ENCODE measurements around the gene PDCD6IP.
"Not testable (repeated sequence)": the region's sequence is repeated elsewhere in the genome, so short reads cannot be mapped to it uniquely, and the experiment has no call there.

PDCD6IP gene

DNA sequence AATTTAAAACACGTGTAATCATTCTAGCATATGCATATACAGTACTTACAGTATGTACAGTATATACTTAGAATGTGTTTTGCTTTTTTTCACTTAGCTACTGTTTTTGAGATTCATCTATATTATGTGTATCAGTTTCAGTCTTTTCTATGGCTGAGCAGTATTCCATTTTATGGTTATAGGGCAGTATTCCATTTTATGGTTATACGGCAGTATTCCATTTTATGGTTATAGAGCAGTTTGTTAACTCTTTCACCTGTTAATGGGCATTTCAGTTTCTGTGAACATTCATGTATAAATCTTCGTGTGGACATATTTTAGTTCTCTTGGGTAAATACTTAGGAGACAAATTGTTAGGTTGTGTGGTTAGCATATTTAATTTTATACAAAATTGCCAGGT, 40.9 kb downstream of the PDCD6IP start:
- no peak for DNase-seq (ENCODE audit: insufficient read length, low spot score)
- FAIRE-seq = no peak
- TF ChIP-seq POU2F2 (IDR thresholded peaks at IDR 0.05; ENCODE audit: low read depth, low read length) = no peak
- TF ChIP-seq TAF1 (IDR thresholded peaks at IDR 0.05; ENCODE audit: low read depth, low read length) = no peak
- TF ChIP-seq SPI1 (IDR thresholded peaks at IDR 0.05; ENCODE audit: low read depth, low read length) = no peak
- no peak for TF ChIP-seq POLR2AphosphoS5 (IDR thresholded peaks at IDR 0.05; ENCODE audit: low read depth, low read length)
- no peak for TF ChIP-seq POLR2A (IDR thresholded peaks at IDR 0.05; ENCODE audit: low read depth, low read length)
- no peak for TF ChIP-seq PAX5 (IDR thresholded peaks at IDR 0.05; ENCODE audit: insufficient read depth, low read length, severe bottlenecking)

DNA sequence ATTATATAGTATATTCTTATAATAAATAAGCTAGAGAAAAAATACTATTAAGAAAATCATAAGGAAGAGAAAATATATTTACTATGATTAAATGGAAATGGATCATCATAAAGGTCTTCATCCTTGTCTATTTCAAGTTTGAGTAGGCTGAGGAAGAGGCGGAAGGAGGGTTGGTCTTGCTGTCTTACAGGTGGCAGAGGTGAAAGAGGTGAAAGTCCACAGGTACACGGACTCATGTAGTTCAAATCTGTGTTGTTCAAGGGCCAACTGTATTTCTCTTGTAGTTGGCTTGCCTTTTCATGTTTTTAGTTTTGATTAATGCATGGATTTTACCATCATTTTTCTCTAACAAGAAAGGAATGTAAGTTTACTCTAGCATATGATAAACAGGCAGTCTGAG, 41.7 kb downstream of the PDCD6IP start:
- no peak for FAIRE-seq
- no peak for DNase-seq (ENCODE audit: insufficient read length, low spot score)
- TF ChIP-seq SPI1 (IDR thresholded peaks at IDR 0.05; ENCODE audit: low read depth, low read length) (no peak), PAX5 (IDR thresholded peaks at IDR 0.05; ENCODE audit: insufficient read depth, low read length, severe bottlenecking) (no peak), POLR2A (IDR thresholded peaks at IDR 0.05; ENCODE audit: low read depth, low read length) (no peak), TAF1 (IDR thresholded peaks at IDR 0.05; ENCODE audit: low read depth, low read length) (no peak), POU2F2 (IDR thresholded peaks at IDR 0.05; ENCODE audit: low read depth, low read length) (no peak), POLR2AphosphoS5 (IDR thresholded peaks at IDR 0.05; ENCODE audit: low read depth, low read length) (no peak)

DNA sequence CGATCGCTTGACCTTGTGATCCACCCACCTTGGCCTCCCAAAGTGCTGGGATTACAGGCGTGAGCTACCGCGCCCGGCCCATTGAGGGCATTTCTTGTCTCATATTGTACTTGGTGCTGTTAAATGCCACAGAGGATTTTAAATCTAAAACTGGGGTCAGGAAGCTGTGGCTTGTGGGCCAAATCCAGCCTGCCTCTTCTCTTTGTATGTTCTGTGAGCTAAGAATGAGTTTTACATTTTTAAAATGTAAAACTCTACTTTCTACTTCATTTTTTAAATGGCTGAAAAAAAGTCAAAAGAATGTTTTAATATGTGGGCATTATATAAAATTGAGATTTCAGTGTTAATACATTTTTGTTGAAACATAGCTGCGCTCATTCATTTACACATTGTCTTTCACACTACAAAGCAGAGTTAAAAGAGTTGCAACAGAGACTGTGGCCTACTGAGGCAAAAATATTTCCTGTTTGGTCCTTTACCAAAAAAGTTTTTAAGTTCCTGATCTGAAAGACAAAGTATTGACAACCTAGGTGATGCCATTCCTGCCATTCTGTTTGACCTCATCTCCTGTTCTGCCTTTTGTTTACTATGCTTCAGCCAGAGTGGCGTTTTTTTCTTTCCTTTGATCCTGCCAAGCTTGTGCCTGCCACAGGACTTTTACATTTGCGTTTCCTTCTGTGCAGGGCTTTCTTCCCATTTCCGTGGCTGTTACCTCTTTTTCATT, 50.4 kb downstream of the PDCD6IP start:
- FAIRE-seq (no peak), DNase-seq (ENCODE audit: insufficient read length, low spot score) (no peak)
- TF ChIP-seq PAX5 (IDR thresholded peaks at IDR 0.05; ENCODE audit: insufficient read depth, low read length, severe bottlenecking) = no peak
- no peak for TF ChIP-seq POLR2A (IDR thresholded peaks at IDR 0.05; ENCODE audit: low read depth, low read length)
- TF ChIP-seq POLR2AphosphoS5 (IDR thresholded peaks at IDR 0.05; ENCODE audit: low read depth, low read length) = no peak
- TF ChIP-seq SPI1 (IDR thresholded peaks at IDR 0.05; ENCODE audit: low read depth, low read length) = no peak
- TF ChIP-seq TAF1 (IDR thresholded peaks at IDR 0.05; ENCODE audit: low read depth, low read length) = no peak
- no peak for TF ChIP-seq POU2F2 (IDR thresholded peaks at IDR 0.05; ENCODE audit: low read depth, low read length)

DNA sequence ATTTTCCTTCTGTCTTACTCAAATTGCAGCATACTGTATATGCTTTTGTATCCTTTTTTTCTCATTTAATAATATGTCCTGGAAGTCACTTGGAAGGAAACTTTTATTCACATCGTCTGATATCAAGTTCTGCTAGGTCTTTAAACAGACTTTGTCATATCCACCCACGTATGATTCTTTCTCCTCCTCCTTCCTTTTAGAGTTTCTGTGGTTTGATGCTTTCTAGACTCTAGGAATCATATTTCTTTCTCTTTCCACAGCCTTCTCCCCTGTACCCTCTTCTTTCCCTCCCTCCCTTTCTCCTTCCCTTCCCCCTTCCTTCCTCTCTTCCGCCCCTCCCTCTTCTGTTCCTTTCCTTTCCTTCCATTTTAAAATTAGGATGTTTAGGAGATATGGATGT, 52.2 kb downstream of the PDCD6IP start:
- not testable (repeated sequence) for FAIRE-seq; DNase-seq (ENCODE audit: insufficient read length, low spot score)

DNA sequence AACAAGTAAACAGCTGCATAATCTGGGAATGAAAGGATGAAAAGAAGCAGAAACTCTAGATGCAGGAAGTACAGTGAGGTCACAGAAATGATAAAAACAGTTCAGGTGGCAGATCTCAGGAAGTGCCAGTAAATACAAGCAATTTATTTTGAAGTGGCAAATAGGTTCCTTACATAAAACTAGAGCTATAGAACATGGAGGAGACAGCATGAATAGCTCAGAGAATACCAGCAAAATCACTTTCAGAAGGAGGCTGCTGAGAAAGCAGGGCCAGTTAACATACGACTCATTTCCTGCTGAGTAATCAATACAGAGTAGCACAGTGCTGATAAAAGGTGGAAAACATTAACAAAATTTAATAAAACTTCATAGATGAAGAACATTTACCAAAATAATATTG, 57.0 kb downstream of the PDCD6IP start:
- FAIRE-seq; DNase-seq (ENCODE audit: insufficient read length, low spot score): not testable (repeated sequence)

DNA sequence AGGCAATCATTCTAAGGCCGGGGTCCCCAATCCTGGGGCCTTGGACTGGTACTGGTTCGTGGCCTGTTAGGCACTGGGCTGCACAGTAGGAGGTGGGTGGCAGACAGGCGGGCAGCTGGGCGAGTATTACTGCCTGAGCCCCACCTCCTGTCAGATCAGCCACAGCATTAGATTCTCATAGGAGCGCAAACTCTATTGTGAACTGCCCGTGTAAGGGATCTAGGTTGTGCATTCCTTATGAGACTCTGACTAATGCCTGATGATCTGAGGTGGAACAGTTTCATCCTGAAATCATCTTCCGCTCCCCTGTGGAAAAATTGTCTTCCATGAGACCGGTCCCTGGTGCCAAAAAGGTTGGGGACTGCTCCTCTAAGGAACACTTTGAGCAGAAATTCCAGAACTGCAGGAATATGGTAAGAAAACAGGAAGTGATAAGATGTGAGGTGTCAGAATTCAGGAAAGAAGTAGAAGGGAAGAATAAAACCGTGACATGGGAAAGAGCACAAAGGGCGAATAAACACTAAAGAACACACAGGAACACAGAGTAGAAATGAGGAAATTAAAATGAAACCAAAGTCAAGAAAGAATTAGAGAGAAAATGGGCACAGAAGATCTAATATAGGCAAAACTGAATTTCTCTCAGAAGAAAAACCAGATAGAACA, 57.6 kb downstream of the PDCD6IP start:
- TF ChIP-seq POLR2A (IDR thresholded peaks at IDR 0.05; ENCODE audit: low read depth, low read length) (no peak), PAX5 (IDR thresholded peaks at IDR 0.05; ENCODE audit: insufficient read depth, low read length, severe bottlenecking) (no peak), POU2F2 (IDR thresholded peaks at IDR 0.05; ENCODE audit: low read depth, low read length) (no peak), POLR2AphosphoS5 (IDR thresholded peaks at IDR 0.05; ENCODE audit: low read depth, low read length) (no peak), TAF1 (IDR thresholded peaks at IDR 0.05; ENCODE audit: low read depth, low read length) (no peak), SPI1 (IDR thresholded peaks at IDR 0.05; ENCODE audit: low read depth, low read length) (no peak)
- FAIRE-seq = no peak
- DNase-seq (ENCODE audit: insufficient read length, low spot score) = no peak

DNA sequence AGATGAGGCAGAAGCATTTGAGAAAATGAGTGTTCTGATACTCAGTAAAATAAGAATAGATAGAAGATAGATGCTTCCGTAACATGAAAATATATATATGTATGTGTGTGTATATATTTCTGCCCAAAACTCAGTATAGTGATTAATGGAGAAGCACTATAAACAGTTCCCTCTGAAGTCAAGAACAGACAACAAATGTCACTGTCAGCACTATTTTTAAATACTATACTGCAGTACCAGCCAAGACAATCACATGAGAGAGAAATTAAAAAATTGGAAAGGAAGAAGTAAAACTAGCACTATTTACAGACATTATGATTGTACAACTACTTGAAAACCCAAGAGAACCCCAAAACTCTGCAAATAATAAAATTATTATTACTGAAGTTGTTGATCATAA, 59.3 kb downstream of the PDCD6IP start:
- FAIRE-seq; DNase-seq (ENCODE audit: insufficient read length, low spot score): not testable (repeated sequence)

DNA sequence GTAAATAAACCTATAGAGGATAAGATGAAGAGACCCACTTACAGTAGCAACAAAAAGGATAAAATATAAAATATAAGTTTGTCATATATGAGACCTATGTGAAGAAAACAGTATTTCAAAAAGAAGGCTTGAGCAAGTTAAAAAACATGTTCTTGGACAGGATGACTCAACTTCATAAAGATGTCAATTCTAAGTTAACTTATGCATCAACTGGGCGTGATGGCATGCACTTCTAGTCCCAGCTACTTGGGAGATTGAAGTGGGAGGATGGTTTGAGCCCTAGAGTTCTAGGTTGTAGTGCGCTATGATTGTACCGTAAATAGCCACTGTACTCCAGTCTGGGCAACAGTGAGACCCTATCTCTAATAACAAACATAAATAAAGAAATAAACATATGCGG, 59.7 kb downstream of the PDCD6IP start:
- DNase-seq (ENCODE audit: insufficient read length, low spot score) (no peak), FAIRE-seq (no peak)
- no peak for TF ChIP-seq PAX5 (IDR thresholded peaks at IDR 0.05; ENCODE audit: insufficient read depth, low read length, severe bottlenecking)
- no peak for TF ChIP-seq POLR2A (IDR thresholded peaks at IDR 0.05; ENCODE audit: low read depth, low read length)
- no peak for TF ChIP-seq TAF1 (IDR thresholded peaks at IDR 0.05; ENCODE audit: low read depth, low read length)
- no peak for TF ChIP-seq SPI1 (IDR thresholded peaks at IDR 0.05; ENCODE audit: low read depth, low read length)
- no peak for TF ChIP-seq POU2F2 (IDR thresholded peaks at IDR 0.05; ENCODE audit: low read depth, low read length)
- no peak for TF ChIP-seq POLR2AphosphoS5 (IDR thresholded peaks at IDR 0.05; ENCODE audit: low read depth, low read length)

DNA sequence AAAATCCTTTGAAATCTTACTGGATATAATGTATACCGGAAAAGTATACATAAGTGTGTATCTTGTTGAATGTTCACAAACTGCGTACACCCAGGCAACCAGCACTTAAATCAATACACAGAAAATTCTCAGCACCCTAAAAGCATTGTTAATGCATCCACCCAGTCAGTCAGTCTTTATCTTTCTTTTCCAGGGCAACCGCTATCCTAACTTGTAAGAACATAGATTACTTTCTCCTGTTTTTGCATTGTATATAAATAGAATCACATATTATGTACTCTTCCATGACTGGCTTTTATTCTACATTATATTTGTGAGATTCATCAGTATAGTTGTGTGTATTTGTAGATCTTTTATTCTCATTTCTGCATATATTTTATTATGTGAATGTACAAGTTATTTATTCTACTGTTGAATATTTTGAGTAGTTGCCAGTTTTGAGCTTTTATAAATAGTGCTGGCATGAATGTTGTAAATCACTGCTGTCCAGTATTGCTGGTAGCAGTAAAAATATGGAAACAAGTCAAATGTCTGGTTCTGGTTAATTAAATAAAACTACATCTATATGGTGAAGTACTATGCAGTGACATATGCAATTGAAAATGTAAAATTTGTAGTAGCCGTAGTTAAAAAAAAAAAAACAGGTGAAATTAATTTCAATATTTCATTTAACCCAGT, 62.1 kb downstream of the PDCD6IP start:
- FAIRE-seq (no peak), DNase-seq (ENCODE audit: insufficient read length, low spot score) (no peak)
- TF ChIP-seq PAX5 (IDR thresholded peaks at IDR 0.05; ENCODE audit: insufficient read depth, low read length, severe bottlenecking) (no peak), POLR2A (IDR thresholded peaks at IDR 0.05; ENCODE audit: low read depth, low read length) (no peak), SPI1 (IDR thresholded peaks at IDR 0.05; ENCODE audit: low read depth, low read length) (no peak), POU2F2 (IDR thresholded peaks at IDR 0.05; ENCODE audit: low read depth, low read length) (no peak)

DNA sequence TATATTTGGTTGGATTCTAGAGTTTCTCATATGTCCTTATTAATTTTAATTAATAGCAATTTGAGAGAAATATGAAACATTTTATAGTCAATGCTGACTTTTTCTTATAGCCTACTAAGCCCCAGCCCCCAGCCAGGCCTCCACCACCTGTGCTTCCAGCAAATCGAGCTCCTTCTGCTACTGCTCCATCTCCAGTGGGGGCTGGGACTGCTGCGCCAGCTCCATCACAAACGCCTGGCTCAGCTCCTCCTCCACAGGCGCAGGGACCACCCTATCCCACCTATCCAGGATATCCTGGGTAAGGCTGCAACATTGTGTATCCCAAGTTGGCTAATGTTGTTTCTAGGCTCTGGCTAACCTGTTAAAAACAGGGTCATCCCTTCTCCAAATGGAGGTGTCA, 66.7 kb downstream of the PDCD6IP start:
- no peak for TF ChIP-seq POLR2AphosphoS5 (IDR thresholded peaks at IDR 0.05; ENCODE audit: low read depth, low read length)
- no peak for TF ChIP-seq SPI1 (IDR thresholded peaks at IDR 0.05; ENCODE audit: low read depth, low read length)
- no peak for TF ChIP-seq POU2F2 (IDR thresholded peaks at IDR 0.05; ENCODE audit: low read depth, low read length)
- TF ChIP-seq TAF1 (IDR thresholded peaks at IDR 0.05; ENCODE audit: low read depth, low read length) = no peak
- no peak for TF ChIP-seq PAX5 (IDR thresholded peaks at IDR 0.05; ENCODE audit: insufficient read depth, low read length, severe bottlenecking)
- no peak for TF ChIP-seq POLR2A (IDR thresholded peaks at IDR 0.05; ENCODE audit: low read depth, low read length)
- FAIRE-seq (no peak), DNase-seq (ENCODE audit: insufficient read length, low spot score) (no peak)
